Measurements from ENCODE around the gene KLF9.
"Not testable (repeated sequence)": the region's sequence is repeated elsewhere in the genome, so short reads cannot be mapped to it uniquely, and the experiment has no call there.

KLF9 gene

DNA sequence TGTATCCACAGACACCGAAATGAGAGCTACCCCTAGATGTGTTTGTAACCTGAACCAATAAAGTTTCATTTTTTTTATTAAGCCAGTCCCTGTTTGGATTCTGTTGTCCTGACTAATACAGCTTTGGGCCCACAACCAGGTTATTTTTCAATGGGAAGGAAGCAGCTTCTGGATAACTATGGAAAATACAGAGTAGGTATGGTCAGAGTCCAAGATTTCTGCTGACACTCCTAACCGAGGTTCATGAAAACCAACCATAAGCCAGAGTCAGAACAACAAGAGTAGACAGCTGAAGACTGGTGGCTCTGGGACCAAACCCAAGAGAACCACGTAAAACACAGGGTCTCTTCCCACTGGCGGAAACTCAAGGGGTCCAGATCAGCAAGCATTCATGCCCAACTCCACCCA is 10.8 kb downstream of the KLF9 start:
- no peak for DNase-seq

GRCh38 chr9:70403166-70403565 is 11.3 kb downstream of the KLF9 start:
- DNase-seq: no peak

GRCh38 chr9:70402213-70402612 is 12.2 kb downstream of the KLF9 start:
- no peak for DNase-seq

- not testable (repeated sequence) for DNase-seq
Observed at GRCh38 chr9:70401241-70401640, 13.2 kb downstream of the KLF9 start.

- DNase-seq: no peak
Observed at GRCh38 chr9:70400107-70400892, 14.2 kb downstream of the KLF9 start.

DNA sequence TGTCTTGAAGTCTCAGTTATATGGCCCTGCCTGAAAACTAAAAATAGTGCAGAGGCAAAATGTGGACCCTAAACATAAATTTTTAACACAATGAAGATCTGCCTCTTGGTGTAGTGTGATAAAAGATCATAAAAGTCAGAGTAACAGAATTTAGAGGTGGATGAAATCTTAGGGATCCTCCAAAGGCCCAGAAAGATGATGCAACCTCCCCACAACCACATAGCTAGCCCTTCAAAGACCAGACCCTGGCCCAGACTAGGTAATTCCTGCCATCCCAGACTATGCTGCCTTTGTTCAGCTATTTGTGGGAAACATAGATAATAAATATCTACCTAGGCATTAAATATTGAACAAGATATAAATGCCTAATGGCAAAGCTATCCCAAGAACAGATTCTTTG is 15.3 kb downstream of the KLF9 start:
- no peak for DNase-seq

GRCh38 chr9:70398145-70398556 is 16.3 kb downstream of the KLF9 start:
- no peak for DNase-seq

DNA sequence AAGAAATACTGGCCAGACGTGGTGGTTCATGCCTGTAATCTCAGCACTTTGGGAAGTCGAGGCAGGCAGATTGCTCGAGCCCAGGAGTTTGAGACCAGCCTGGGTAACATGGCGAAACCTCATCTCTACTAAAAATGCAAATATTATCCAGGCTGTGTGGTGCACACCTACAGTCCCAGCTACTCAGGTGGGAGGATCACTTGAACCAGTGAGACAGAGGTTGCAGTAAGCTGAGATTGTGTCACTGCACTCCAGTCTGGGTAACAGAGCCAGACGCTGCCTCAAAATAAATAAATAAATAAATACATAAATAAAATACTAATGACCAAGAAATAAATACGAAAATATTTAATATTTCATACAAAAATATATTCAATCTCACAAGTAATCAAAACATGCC is 18.8 kb downstream of the KLF9 start:
- DNase-seq: no peak

GRCh38 chr9:70392850-70393249 is 21.6 kb downstream of the KLF9 start:
- peak in 1 of 14 donors; percentile 8 for DNase-seq

DNA sequence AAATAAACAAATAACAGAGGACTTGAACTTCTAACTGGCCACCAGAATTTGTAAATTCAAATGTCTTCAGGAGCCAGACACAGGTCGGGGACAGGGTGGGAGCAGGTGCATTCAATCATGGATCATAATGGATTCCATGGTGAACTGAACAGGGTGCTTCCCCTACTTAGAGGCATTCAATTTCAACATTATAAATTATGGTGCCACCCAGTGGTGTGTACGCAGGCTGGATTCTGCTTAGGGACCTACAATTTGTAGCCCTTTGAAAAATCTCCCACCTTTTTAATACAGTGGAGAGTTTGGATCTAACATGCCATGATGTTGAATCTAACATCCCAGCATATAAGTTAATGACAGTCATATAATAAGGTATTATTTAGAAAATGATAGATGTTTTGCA is 22.3 kb downstream of the KLF9 start:
- peak in 1 of 14 donors; percentile 33 for DNase-seq

GRCh38 chr9:70390933-70391341 is 23.5 kb downstream of the KLF9 start:
- peak in 1 of 14 donors; percentile 6 for DNase-seq

DNA sequence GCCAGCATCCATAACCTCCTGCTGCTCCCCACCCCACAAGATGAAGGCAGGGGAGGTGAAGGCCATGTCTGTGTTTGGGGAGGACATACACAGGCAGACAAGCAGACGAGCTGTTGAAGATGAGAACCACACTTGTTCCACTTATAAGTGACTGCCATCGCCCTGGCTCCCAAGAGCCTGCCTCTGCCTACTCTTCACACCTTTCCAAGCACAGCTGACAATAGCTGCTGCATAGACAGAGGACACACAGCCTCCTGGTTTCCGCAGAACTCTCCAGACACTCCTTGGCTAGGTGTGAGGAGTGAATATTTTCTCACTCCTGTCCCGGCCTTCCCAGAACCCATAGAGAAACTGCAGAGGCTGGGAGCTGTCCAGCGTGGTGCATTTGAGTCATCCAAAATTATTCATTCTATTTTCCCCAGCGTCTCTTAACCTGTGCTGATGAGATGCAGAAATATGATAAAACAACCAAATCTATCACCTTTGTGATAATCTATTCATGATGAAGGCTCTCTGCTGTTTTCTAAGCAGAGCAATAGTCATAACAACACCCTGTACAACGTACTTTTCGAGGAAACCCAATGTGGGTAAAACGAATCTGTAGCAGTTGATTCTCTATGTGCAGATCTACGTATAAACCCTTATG is 24.7 kb downstream of the KLF9 start:
- DNase-seq: peak in 2 of 14 donors; percentile 27 to 57

GRCh38 chr9:70389188-70389587 is 25.3 kb downstream of the KLF9 start:
- DNase-seq: no peak

DNA sequence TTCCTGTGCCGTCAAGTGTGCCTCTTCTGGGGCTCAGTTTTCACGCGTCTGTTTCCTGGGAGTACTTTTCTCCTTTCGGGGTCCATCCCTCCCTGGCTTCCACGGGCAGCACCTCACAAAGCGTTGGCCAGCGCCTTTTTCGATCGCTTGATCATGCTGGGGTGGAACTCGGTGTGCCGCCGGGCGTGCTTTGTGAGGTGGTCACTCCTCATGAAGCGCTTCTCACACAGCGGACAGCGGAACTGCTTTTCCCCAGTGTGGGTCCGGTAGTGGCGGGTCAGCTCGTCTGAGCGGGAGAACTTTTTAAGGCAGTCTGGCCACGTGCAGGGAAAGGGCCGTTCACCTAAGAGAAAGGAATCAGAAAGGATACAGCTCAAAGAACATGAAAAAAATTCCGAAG is 26.8 kb downstream of the KLF9 start:
- no peak for DNase-seq

DNA sequence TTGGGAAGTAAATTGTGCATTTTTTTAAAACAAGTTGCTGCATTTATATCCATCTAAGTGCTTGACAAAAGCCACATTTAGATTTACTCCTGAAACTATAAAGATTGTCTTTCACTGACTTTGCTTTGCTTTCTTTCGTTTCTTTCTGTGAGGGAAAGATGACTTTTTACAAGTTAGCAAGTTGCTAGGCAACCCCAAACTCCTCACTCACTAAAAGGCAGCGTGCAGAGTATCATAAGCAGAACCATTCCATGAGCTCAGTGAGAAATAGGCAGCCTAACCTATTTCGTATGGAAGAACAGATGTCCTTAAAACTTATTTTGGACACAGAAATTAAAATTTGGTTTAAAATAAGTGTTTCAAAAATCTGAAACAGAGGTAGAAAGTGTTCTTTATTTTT is 29.0 kb downstream of the KLF9 start:
- DNase-seq: no peak

DNA sequence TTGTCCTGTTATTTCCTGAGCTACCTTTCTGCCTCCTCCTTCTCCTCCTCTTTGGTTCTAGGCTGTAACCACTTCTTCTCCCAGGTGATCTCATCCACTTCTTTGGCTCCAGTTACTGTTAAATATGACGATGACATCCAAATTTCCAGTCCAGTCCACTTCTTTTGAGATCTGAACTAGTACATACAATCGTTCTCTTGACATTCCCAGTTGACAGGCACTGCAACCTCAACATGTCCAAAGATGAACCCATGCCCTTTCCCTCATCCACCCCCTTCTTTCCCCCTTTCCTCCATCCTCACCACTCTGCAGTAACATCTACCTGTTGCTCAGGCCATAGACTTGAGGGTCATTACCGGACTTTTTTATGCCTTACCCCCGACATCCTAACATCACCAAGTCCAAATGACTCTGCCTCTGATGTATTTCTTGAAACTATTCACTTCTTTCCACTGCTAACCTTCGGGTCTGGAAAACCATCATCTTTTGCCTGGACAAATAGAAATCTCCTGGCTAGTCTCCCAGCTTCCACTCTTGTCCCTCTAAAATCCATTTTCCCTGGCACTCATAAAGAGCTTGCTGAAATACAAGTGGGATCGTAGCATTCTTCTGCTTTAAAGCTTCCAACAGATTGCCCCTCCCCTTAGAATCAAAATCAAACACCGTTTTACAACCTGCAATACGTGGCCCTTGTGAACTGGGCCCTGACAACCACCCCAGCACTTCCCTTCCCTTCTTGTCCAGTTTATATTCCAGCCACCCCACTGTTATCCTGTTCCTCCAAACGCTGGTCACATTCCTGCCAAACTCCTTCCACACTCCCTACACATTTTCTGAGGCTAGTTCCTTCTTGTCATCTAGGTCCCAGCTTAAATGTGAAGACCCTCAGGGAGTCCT is 31.5 kb downstream of the KLF9 start:
- DNase-seq: no peak

- peak in 1 of 14 donors; percentile 14 for DNase-seq
Observed at GRCh38 chr9:70382046-70382708, 32.3 kb downstream of the KLF9 start.

DNA sequence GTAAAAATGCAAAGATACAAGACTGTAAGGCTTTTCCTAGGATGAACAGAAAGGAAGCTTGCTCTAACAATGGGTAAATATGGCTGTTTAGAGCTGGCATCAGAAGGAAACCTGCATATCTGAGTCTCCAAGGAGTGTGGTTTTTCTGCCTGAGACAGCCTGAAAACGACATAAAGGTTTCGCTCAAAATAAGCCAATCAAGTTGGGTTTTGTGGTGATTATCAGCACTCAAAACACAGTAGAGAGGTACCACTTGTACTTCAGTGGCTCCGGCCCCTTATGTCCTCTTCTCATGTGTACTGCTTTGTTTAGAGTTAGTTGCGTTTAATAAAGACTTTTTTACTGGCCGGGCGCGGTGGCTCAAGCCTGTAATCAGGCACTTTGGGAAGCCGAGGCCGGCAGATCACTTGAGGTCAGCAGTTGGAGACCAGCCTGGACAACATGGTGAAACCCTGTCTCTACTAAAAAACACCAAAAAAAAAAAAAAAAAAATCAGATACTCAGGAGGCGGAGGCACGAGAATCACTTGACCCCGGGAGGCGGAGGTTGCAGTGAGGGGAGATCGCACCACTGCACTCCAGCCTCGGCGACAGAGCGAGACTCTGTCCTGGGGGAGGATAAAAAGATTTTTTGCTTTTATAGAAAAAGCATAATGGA is 39.4 kb downstream of the KLF9 start:
- no peak for DNase-seq

DNA sequence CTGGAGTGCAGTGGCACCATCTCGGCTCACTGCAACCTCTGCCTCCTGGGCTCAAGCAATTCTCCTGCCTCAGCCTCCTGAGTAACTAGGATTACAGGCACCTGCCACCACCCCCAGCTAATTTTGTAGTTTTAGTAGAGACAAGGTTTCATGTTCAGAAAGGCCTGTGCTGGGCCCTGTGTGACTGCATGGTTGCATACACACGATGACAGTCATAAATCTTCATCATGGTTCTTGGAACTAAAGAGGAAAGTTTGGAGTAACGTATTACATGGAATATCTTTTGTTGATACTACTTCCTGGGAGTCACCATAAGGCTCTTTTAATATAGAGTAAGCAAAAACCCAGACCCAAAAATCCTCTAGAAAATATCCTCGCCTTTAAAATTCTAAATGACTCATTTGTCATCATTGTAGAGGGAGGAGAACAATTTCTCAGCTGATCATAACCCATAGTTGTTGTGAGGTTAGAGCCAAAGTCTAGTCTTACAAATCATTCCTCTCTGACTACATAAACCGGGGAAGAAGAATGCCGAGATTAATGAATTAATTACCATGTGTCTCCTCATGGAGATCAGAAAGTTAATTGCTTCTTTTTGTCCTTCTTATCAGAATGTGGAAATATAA is 47.0 kb downstream of the KLF9 start:
- DNase-seq: no peak

DNA sequence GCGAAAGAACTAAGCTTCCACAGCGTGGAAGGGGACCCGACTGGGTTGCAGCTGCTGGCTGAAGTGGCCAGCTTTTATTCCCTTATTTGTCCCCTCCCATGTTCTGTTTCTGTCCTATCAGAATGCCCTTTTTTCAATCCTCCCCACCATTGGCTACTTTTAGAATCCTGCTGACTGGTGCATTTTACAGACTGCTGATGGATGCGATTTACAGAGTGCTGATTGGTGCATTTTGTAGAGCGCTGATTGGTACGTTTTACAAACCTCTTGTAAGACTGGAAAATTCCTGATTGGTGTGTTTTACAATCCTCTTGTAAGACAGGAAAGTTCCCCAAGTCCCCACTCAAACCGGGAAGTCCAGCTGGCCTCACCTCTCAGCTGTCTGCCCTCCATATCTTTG is 50.7 kb downstream of the KLF9 start:
- DNase-seq: no peak

- DNase-seq: peak in 1 of 14 donors; percentile 8
Observed at GRCh38 chr9:70362952-70363351, 51.5 kb downstream of the KLF9 start.
